Gastrocnemius medialis (tissue), 4 donors: Measurements from ENCODE around the gene RNASEL.

Experiments used
- CTCF ChIP-seq, 5 experiments: fragments of 450-650 bp in 3 of 5; fragments of 200-600 bp in 2 of 5; sonication (generic) in 2 of 5; IDR thresholded peaks in 4 of 5; conservative IDR thresholded peaks in 1 of 5; 1 replicate in 4 of 5; 2 replicates in 1 of 5; pipeline ENCODE4 v1.5.1; 2016 to 2019; ENCODE audit warnings: antibody characterized with exemption in 5 of 5, mild to moderate bottlenecking in 3 of 5, moderate library complexity in 3 of 5
- POLR2A ChIP-seq, 2 donors: fragments of 450-650 bp; IDR thresholded peaks; one replicate each; pipeline ENCODE4 v1.6.1; 2017; ENCODE audit warnings: antibody characterized with exemption in 2 of 2, mild to moderate bottlenecking in 2 of 2, moderate library complexity in 2 of 2

- TF ChIP-seq CTCF (IDR thresholded peaks at IDR 0.05 in 4 of 5, conservative IDR thresholded peaks at IDR 0.05 in 1 of 5) (no peak), POLR2A (IDR thresholded peaks at IDR 0.05) (no peak)
Measured at GRCh38 chr1:182575540-182576149, 13.4 kb downstream of the RNASEL start.
